PC-3 (cell line): Measurements from ENCODE around the gene APOM.

Source experiments
- EZH2 ChIP-seq: fragments of 300-600 bp; sonication (generic); IDR thresholded peaks from one replicate; pipeline ENCODE4 v1.6.1; 2017; ENCODE audit warnings: antibody characterized with exemption, mild to moderate bottlenecking, low read length; ENCODE audit not compliant: unreplicated experiment
- TF ChIP-seq, protein P1 (sequence below): fragments of 300-600 bp; sonication (generic); conservative IDR thresholded peaks from 2 replicates; pipeline ENCODE4 v1.5.1; 2017; ENCODE audit warnings: antibody characterized with exemption, low read depth, mild to moderate bottlenecking, low read length

- TF ChIP-seq, protein P1, sequence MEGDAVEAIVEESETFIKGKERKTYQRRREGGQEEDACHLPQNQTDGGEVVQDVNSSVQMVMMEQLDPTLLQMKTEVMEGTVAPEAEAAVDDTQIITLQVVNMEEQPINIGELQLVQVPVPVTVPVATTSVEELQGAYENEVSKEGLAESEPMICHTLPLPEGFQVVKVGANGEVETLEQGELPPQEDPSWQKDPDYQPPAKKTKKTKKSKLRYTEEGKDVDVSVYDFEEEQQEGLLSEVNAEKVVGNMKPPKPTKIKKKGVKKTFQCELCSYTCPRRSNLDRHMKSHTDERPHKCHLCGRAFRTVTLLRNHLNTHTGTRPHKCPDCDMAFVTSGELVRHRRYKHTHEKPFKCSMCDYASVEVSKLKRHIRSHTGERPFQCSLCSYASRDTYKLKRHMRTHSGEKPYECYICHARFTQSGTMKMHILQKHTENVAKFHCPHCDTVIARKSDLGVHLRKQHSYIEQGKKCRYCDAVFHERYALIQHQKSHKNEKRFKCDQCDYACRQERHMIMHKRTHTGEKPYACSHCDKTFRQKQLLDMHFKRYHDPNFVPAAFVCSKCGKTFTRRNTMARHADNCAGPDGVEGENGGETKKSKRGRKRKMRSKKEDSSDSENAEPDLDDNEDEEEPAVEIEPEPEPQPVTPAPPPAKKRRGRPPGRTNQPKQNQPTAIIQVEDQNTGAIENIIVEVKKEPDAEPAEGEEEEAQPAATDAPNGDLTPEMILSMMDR = no peak
- TF ChIP-seq EZH2 = no peak
Measured at GRCh38 chr6:31655349-31656237, at the start of gene APOM.
